ENCODE measurements around the gene MGAT1. TPM values are rescaled to one million over a fixed set of nuclear protein-coding genes. Genes with fewer than 3 reads are reported as not detected.

Gene MGAT1
- total and polyA plus RNA-seq, 2 of the 8 experiments (the other 6 are each of a cell fraction or from before 2014, with no cell fraction given): 66.8 to 77.0 TPM

DNA sequence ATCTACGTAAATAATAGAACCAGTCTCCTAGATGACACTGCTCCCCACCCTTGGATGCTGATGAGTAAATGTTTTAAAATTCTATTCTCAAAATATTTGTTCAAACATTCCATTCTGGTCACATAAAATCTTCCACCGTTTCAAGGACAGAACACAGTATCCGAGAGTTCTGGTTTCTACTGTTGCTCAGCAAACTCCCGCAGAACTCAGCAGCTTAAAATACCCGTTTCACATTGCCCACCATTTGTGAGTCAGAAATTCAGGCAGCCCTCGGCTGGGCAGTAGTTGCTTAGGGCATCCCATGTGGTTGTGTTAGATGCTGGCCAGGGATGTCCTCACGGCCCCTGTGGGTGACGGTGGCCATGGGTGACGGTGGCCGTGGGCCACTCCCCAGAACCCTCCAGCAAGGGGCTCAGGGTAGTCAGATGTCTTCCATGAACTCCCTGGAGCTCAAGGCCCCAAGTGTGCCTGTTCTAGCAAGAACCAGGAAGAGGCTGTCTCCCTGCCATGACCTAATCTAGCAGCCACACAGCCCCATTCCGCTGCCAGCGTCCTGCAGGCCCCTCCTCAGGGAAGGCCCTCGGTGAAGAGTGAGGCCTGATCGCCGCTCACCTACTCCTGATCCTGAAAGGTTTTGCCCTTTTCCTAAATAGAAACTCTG, 17.4 kb downstream of the MGAT1 start:
- H2AK5ac ChIP-seq (ENCODE audit: low read depth, low read length): no peak overlapping the region; the same call in 1 of the 2 replicates
- H3K79me2 ChIP-seq (ENCODE audit: control insufficient read depth in 1 of 2, insufficient read depth in 2 of 2, low read length in 2 of 2): no peaks in the 10 kb centered on the region
- H2BK20ac ChIP-seq (ENCODE audit: low read length): peak overlapping the region; percentile 51; the same call in 1 of the 2 replicates
- peak overlapping the region; percentile 51 for H4K91ac ChIP-seq (replicated peaks; ENCODE audit: insufficient read length, low read length)
- peaks cover 17 to 34% (median 26%) of the 10 kb centered on the region in 4 experiments for H3K4me1 ChIP-seq (replicated peaks in 1 of 4; ENCODE audit: control insufficient read depth in 3 of 4, insufficient read depth in 4 of 4, low read length in 3 of 4)
- peak overlapping the region; percentile 17 for H2BK120ac ChIP-seq (replicated peaks; ENCODE audit: low read depth, low read length)
- no peaks in the 10 kb centered on the region for H3K9me3 ChIP-seq (ENCODE audit: insufficient read depth in 2 of 2, low read depth in 1 of 2, low read length in 1 of 2)
- H3K79me1 ChIP-seq (ENCODE audit: low read depth, low read length): peaks cover 2% of the 10 kb centered on the region; the same call in 1 of the 2 replicates
- peak overlapping the region; percentile 85; the same call in 1 of the 2 replicates for H3K18ac ChIP-seq (ENCODE audit: extremely low read depth, low read length)
- no peak for TF ChIP-seq CEBPB (IDR thresholded peaks at IDR 0.05; ENCODE audit: low read depth, low read length)
- TF ChIP-seq TCF12 (IDR thresholded peaks at IDR 0.05; ENCODE audit: low read depth, low read length): no peak
- no peak for TF ChIP-seq CTBP2 (IDR thresholded peaks at IDR 0.05; ENCODE audit: borderline replicate concordance, insufficient read depth, insufficient read length, low read length)
- no peak for TF ChIP-seq ASH2L (IDR thresholded peaks at IDR 0.05; ENCODE audit: low read length)
- no peak for TF ChIP-seq SIX5 (IDR thresholded peaks at IDR 0.05; ENCODE audit: low read depth, low read length)
- no peak for DNase-seq (ENCODE audit: low read depth in 1 of 2, low spot score in 2 of 2)
- H4K8ac ChIP-seq (ENCODE audit: extremely low read depth, insufficient read depth, low read length): peak overlapping the region; percentile 41
- H3K56ac ChIP-seq (replicated peaks; ENCODE audit: insufficient read length, low read depth, low read length): no peak overlapping the region
- H3K23me2 ChIP-seq (ENCODE audit: low read depth, low read length): no peaks in the 10 kb centered on the region
- peak overlapping the region in 3 of 4 experiments; percentile 8 to 30 (median 16); a peak in 3 of 8 replicates for H3K4me3 ChIP-seq (ENCODE audit: extremely low read depth in 1 of 4, insufficient read depth in 2 of 4, low read depth in 3 of 4, low read length in 4 of 4)
- H2BK5ac ChIP-seq (ENCODE audit: low read depth, low read length): peak overlapping the region; percentile 95
- H3K9ac ChIP-seq (replicated peaks in 1 of 4; ENCODE audit: extremely low read depth in 1 of 4, low read depth in 3 of 4, low read length in 3 of 4): peak overlapping the region in 3 of 4 experiments; percentile 26 to 44 (median 34); a peak in 4 of 7 replicates
- H3K4me2 ChIP-seq (ENCODE audit: insufficient read depth in 1 of 2, low read depth in 2 of 2, low read length in 2 of 2): peak overlapping the region; percentile 53 to 54
- H2BK12ac ChIP-seq (ENCODE audit: low read depth, low read length): peak overlapping the region; percentile 97; the same call in 1 of the 2 replicates
- ChIA-PET POLR2A (ENCODE audit: partially characterized antibody) (interaction anchor here (0.6 to 3.2 kb wide), 10 partner anchors 9 to 315 kb away, joined by 3 to 26 read pairs (median 4); partner anchors contain the start of genes MGAT1 and ZFP62), CTCF (ENCODE audit: partially characterized antibody) (interaction anchor here (0.6 to 10.6 kb wide), 15 partner anchors 11 to 488 kb away, joined by 3 to 99 read pairs (median 6); partner anchors contain the start of gene MGAT1)
- peak overlapping the region; percentile 58 for H3K4ac ChIP-seq (replicated peaks; ENCODE audit: insufficient read length, low read depth, low read length)
- peak overlapping the region; percentile 61; the same call in 1 of the 2 replicates for H2BK15ac ChIP-seq (ENCODE audit: low read length)
- 0 out of 2 replicates have a peak overlapping the region, but pooled peaks have one; percentile 12 for H2AFZ ChIP-seq (ENCODE audit: low read length)
- H3K23ac ChIP-seq (ENCODE audit: insufficient read length): no peak overlapping the region
- H3K27ac ChIP-seq (ENCODE audit: low read depth, low read length): peak overlapping the region; percentile 91
- WGBS, 2 experiments (ENCODE audit: extremely low coverage in 1 of 2, insufficient coverage in 1 of 2, insufficient read length in 1 of 2, insufficient replicate concordance in 2 of 2, low coverage in 1 of 2, low lambda C conversion rate in 2 of 2, missing lambda C conversion rate in 1 of 2): 67% methylated on average over 15 of the region's 15 CpGs; no CpG with 5 or more reads in 1 of the 2 experiments
- no peaks in the 10 kb centered on the region for H4K20me1 ChIP-seq (replicated peaks in 1 of 2; ENCODE audit: control insufficient read depth in 1 of 2, insufficient read depth in 2 of 2, low read length in 2 of 2)
- H3K27me3 ChIP-seq (replicated peaks in 1 of 4; ENCODE audit: control insufficient read depth in 3 of 4, extremely low read depth in 1 of 4, insufficient read depth in 3 of 4, low read length in 3 of 4): no peaks in the 10 kb centered on the region
- peak overlapping the region; percentile 49 for H4K5ac ChIP-seq (ENCODE audit: insufficient read length, low read depth, low read length)
- no peak for FAIRE-seq
- no peaks in the 10 kb centered on the region for H3K36me3 ChIP-seq (ENCODE audit: control insufficient read depth in 2 of 4, insufficient read depth in 4 of 4, low read length in 3 of 4)
- H3K14ac ChIP-seq (ENCODE audit: insufficient read length): no peak overlapping the region
